HepG2 (cell line): Measurements from ENCODE around the gene SEMA4B.

Source experiments
- CTCF ChIP-seq: sonication (generic); formaldehyde crosslinking; IDR thresholded peaks from 2 replicates; pipeline ENCODE4 v1.5.0; 2020; ENCODE audit warnings: mild to moderate bottlenecking, missing genetic modification reagents, moderate library complexity
- DNMT3B ChIP-seq: conservative IDR thresholded peaks from 2 replicates; pipeline ENCODE4 v1.6.1; 2016; ENCODE audit warnings: missing biosample characterization, control low read depth
- GTF2F1 ChIP-seq: fragments of 150-350 bp; IDR thresholded peaks from 2 replicates; pipeline ENCODE4 v1.6.1; 2014; ENCODE audit warnings: low read length
- HDAC6 ChIP-seq: fragments of 200-600 bp; sonication (generic); IDR thresholded peaks from 2 replicates; pipeline ENCODE4 v1.7.0; 2017; ENCODE audit warnings: mild to moderate bottlenecking, antibody characterized with exemption, low read length, low read depth
- MAFK ChIP-seq, 2 experiments: IDR thresholded peaks in 1 of 2; conservative IDR thresholded peaks in 1 of 2; 2 replicates each; pipeline ENCODE4 v1.6.1; 2011; ENCODE audit warnings: improper control_type of control experiment in 2 of 2, low read length in 2 of 2
- PCBP2 ChIP-seq: fragments of 200-400 bp; formaldehyde crosslinking; optimal IDR thresholded peaks from 2 replicates; pipeline ENCODE3; 2018; ENCODE audit warnings: low read length, low read depth; ENCODE audit not compliant: poor library complexity, severe bottlenecking
- POLR2AphosphoS5 ChIP-seq: IDR thresholded peaks from 2 replicates; pipeline ENCODE4 v1.6.1; 2012; ENCODE audit warnings: low read depth, low read length
- PRDM15 ChIP-seq: sonication (generic); formaldehyde crosslinking; IDR thresholded peaks from 2 replicates; pipeline ENCODE4 v1.4.0; 2020; ENCODE audit warnings: missing genetic modification reagents
- RAD51 ChIP-seq: fragments of 450-650 bp; IDR thresholded peaks from 2 replicates; pipeline ENCODE4 v1.6.1; 2016; ENCODE audit warnings: borderline replicate concordance
- TFE3 ChIP-seq: IDR thresholded peaks from 2 replicates; pipeline ENCODE4 v1.6.1; 2016
- ZNF275 ChIP-seq: sonication (generic); formaldehyde crosslinking; IDR thresholded peaks from 2 replicates; pipeline ENCODE4 v1.8.0; 2022; ENCODE audit warnings: missing genetic modification reagents, mild to moderate bottlenecking, inconsistent platforms, borderline replicate concordance
- ZSCAN31 ChIP-seq: sonication (generic); formaldehyde crosslinking; IDR thresholded peaks from 2 replicates; pipeline ENCODE4 v1.5.0; 2020; ENCODE audit warnings: low read depth, mild to moderate bottlenecking, missing genetic modification reagents

- no peak for TF ChIP-seq PRDM15
- no peak for TF ChIP-seq CTCF (CRISPR knock-in tag)
- TF ChIP-seq ZSCAN31 (CRISPR knock-in tag): no peak
- TF ChIP-seq HDAC6: no peak
- no peak for TF ChIP-seq TFE3 (CRISPR knock-in tag)
- no peak for TF ChIP-seq ZNF275 (CRISPR knock-in tag)
- no peak for TF ChIP-seq MAFK (conservative IDR thresholded peaks at IDR 0.05 in 1 of 2, IDR thresholded peaks at IDR 0.05 in 1 of 2; ENCODE audit: low read length in 2 of 2)
- TF ChIP-seq PCBP2: no peak
- TF ChIP-seq GTF2F1: no peak
- TF ChIP-seq RAD51: no peak
- no peak for TF ChIP-seq DNMT3B (CRISPR knock-in tag)
- no peak for TF ChIP-seq POLR2AphosphoS5
Observed at GRCh38 chr15:90190606-90191343, 10.4 kb upstream of the SEMA4B start.
